ENCODE results near the gene TSPAN9.

TSPAN9 gene

DNA sequence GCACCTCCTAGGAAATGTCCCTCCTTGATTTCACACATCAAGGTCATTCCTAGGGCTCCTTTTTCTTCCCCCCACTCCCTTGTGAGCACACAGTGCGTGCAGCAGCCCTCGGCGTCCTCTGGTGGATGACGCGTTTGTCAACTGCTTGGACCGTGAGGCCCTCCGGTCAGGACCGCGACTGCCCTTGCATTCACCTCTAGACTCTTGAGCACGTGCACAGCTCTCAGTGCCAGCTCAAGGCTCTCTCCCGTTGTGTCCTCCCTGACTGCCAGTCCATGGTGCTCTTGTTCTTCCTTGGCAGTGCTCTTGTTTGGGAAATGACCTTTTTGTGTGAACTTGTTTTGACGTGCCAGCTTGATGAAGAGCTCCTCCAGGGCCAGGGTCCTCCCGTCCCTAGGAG is 67.9 kb downstream of the TSPAN9 start:
- no peak for DNase-seq

DNA sequence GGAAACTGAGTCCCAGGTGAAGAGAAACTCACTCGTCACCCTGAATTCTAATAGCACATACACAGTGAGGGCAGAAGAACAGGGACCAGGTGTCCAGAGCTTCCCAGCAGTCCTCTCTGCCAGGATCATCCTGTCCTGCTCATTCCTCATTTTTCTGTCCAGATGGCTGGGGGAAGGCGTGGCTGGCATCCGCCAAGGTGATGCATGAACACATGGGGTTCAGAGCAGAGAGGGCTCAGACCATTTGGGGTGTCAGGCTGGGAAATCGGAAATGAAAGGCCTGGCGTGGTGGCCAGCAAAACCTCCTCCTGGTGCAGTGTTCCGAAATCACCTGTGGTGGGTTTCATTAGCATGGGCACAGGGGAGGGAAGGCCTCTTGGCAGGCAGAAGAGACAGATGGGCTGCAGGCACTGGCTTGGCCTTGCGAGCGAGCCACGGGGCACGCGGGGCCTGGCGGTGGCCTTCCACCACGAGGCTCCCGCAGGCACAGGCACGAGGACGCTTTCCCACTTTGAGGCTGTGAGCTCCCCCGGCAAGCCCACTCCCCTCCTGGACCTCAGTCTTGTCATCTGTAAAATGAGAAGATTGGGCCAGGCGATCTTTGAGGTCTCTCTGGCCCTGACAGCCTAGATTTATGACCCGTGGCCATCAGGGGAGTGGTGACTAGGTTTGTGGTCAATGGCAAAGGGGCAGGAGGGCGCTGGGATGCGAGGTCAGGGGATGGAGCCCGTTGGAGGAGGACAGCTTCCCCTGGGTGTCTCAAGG is 68.5 kb downstream of the TSPAN9 start:
- DNase-seq = no peak

DNA sequence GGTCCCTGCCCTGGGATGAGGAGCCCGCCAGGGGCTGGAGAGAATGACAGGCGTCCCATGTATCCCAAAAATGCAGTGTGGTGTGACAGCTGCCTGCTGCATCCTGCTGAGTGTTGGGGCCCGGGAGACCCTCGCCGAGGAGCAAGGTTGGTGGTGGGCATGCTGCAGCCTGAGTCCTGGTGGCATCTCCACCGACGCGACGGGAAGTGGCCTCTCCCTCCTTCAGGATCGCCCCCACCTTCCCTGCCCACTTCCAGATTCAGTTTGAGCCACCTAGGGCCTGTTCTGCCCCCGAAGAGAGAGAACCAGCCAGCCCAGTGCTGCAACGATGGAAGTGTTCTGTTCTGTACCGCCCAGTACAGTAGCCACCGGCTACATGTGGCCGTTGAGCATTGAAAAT is 70.1 kb downstream of the TSPAN9 start:
- no peak for DNase-seq

DNA sequence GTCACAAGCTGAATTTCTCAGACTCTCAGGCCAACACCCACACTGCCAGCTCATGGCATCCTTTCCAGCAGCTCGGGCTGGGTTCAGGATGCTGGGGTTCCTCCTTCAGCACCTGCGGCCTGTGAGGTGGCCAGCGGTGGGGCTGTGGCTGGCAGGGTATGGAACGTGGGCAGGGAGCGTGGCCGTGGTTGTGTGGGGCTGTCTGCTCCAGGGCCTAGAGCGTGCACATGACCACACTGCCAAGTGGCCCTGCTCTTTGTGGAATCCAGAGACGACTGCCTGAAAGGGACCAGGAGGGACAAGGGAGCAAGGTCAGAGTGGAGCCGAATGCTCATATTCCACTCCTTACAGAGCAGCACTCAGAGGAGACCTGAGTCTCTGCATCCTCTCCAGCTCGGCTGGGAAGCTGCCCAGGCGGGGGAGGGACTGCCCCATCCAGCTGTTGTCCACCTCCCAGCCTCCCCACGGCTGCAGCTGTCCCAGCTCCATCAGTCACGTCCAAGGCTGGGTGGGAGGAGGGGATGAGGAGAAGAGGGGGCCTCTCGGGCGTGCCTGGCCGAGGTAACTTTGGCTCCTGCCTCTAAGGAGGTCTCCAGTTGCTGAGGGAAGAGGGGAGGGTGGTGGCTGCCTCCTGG is 71.3 kb downstream of the TSPAN9 start:
- DNase-seq = no peak

DNA sequence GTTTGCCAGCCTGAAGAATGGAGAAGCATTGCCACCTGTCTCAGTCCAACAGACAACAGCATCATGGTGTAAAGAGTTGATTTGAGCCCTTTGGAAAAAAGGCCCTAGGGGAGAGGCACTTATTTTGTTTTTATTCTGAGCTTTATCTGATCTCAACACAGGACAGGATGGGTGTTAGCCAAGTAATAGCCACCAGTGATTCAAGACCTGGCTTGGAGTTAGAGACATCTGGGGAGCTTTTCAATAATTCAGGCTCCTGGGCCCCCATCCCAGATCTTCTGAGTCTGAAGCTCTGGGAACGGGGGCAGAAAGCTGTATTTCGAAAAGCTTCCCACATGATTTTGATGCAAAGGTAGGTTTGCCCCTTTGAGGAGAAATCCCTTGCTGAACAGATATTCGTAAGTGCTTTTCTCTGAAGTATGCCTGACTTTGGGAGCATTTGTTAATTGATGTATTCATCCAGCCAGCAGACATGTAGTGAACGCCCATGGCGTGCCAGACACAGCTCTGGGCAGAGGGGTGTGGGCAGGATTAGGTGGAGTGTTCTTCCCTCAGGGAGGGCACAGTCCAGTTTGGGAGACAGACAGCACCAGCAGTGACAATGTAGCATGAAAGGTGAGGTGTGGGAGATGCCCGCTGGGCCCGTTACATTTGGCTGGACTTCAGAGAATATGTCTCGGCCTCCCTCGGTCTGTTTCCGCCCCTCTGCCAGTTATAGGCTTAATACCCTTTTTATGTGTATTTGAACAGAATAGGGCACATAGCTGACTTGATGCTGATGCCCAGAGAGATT is 72.5 kb downstream of the TSPAN9 start:
- DNase-seq = no peak

DNA sequence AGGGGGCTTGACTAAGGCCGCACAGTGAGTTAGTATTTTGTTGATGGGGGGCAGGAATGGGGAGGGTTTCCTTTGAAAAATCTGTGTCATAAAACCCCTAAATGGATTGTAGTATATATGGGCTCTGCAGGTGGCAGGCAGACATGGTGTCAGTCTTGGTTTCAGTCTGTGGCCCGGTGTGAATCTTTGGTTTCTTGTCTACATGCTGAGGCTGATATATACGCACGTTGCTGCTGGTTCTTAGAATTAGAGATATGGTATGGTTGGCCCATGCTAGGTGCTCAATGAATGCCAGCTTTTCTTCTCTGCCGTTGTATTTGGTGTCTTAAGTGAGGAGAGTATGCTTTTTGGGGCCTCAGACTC is 73.1 kb downstream of the TSPAN9 start:
- DNase-seq = no peak

DNA sequence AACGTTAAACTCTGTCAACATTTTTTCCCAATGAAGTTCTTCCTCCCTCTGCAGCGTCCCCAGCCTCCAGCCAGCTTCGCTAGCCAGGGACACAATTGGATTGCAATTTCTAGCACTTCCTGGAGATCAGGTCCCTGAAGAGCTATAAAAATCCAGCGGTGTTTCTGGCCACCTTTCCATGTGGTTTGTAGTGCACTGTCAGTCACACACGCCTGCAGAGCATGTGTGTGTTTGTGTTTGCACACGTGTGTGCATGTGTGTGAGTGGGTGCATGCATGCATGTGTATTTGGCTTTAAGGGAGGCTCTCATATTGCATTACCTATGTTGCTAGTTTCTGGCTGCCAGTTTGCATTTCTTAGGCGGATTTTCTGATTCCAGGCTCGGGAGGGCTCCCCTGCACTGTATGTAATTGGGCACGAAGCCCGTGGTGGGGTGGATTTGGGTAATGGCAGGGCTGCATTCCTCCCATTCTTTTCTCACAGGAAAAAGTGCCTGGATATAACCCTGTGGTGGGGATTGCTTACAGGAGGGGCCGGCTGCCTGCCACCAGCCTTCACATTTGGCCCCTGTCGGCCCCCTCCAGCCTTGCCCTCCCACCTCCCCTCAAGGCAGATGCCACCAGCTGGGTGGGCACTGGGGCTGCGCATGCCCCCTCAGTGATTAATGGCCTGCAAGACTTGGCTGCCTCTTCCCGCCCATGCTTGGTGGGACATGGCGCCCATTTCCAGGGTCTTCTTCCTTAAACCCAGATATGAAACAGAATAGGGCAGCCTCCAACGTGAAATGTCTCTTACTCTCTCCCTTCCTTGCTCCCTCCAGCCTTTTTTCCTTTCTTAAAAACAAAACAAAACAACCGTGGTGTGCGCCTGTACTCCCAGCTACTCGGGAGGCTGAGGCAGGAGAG is 74.0 kb downstream of the TSPAN9 start:
- DNase-seq = no peak

DNA sequence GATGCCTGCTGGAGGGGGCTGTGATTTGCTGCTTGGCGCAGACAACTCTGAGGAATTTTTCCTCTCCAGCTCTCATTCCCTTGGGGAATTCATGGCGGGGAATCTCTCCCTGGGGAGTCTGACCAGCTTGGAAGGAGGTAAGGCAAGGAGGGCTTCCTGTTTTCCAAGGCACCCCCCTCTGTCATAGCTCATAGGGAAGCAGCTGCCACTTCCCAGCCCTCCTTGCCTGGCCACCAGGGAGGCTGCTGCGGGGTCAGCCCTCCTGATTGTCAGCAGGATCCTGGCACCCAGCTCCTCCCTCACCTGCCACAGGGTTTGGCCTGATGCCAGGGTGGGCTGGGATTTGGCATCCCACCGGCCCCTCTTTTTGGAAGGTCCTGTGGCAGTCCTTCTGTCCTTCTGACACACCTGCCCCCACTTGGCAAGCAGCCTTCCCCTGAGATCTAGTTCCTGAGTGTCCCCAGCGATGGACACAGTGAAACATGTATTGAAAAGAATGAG is 74.9 kb downstream of the TSPAN9 start:
- no peak for DNase-seq

DNA sequence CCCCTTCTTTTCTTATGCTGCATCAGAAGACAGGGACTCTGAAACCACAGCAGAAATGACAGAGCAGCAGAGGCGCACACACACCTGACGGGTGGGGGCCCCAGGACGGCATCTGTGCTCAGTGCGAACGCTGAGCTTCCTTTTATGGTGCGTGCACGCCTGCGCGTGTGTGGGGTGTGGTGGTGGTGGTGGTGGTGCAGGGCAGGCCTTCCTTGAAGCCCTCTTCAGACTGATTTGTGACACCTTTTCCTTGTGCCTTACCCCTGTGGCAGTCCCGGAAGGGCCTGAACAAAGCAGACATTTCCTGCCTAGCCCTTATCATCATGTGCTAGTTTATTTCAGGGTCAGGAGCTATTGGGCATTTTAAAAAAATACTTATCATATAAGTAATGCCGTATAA is 75.7 kb downstream of the TSPAN9 start:
- DNase-seq = no peak

DNA sequence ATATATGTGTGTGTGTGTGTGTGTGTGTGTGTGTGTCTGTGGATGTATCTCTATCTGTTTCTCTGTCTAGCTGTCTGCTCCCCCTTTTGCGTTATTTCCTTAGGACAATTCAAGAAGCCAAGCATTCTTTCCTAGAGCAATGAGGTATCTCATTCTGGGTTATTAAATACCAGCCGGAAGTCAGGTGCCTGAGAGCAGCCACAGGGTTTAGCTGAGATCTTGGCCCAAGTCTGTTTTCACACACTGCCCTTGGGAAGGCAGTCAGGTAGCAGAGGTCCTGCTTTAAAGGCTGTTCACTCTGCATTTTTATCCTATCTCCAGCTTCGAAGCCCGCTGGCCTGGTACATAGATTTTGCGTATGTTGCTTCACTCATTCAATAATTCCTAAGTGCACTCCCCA is 76.8 kb downstream of the TSPAN9 start:
- DNase-seq = no peak

DNA sequence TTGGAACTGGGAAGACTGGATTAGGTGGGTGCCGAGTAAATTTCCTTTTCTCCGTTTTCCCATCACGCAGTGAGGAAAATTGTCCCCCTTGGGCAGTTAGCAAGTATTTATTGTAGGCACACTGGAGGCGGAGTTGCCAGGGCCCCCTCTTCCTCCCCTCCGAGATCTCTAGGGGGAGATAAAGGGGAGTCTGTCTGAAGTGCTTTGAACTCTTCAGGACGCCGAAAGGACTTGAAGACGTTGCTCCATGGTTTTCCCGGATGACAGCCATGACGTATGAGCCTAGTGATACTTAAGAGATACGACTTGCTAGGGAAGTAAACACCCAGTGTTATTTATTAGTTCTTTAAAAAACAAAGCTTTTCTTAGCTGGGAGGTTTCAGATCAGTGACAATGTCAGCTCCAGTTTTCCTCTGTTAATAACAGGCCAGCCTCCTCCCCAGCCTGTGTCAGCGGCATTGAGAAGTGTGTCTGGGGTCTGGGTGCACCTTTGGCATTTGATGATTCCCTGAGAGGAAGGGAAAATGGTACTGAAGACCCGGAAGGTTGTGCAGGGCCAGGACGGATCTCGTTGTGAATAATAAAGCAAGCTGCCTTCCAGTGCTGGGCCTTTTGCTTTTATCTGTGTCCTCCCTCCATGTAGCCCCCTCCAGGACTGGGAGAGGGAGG is 78.7 kb downstream of the TSPAN9 start:
- DNase-seq = no peak

DNA sequence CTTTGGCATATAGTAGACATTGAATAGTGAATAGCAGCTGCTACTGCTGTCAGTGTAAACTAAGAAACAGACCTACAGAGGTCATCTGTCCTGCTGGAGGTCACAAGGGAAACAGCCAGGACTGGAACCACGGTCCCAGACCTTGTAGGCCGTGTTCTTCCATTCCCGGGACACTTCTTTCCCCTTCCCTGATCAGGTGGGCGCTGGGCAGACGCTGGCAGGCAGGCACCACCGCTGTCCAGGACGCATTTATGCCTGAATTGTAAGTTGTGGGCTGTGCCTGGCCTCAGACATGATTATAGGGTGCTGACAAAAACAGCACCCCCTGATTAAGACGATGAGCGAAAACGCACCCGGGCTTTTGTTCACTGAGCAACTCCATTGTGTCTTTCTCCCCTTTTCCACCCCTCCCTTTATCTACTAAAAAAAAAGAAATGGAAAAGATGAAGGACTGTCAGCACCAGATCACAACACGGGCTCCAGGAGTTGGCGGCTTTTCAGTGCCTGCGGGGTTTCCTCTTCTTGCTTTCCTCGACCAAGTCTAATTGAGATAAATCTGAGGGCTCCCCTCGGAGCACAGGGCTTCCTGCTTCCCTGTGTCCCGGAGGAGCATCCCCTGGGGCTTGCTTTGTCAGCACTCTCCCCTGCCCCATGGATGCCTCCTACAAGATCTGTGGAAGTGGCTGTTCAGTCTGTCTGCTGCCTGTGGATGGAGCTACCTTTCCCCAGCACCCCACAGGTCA is 80.6 kb downstream of the TSPAN9 start:
- DNase-seq = no peak

DNA sequence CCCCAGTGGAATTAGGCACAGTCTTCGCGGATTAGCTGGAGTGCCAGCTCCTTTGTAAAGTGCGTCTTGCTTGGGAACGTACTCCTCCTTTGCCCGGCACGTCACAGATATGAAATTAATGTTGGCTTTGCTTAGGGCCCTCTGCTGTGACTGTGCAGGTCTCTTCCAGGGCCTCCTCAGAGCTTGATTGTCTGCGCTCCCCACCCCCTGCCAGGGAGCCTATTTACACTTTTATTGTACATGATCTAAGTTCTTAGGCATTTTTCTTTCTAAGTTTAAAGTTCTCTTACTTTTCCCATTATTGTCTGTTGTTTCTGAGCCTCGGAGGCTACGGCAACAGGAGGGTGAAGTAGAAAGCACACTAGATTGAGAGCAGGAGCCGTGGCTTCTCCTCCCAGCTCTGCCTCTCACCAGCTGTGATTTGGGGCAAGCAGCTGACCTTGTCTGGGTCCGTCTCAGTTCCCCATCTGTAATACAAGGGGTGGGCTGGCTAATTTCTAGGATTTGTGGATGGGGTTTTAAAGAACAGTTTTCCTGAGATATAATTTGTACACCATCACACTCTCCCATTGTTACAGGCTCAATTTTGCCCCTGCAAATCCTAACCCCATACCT is 81.8 kb downstream of the TSPAN9 start:
- no peak for DNase-seq

DNA sequence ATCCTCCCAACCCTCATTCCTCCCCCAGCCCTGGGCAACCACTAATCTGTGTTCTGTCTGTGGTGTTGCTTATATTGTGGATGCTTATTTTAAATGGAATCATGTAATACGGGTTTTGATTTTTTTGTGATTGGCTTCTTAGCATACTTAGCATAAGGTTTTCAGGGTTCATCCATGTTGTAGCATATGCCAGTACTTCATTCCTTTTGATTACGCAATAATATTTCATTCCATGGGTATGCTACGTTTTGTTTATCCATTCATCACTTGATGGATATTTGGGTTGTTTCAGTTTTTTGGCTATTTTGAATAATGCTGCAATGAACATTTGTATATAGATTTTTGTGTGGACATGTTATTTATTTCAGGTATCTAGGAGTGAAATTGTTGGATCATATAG is 82.9 kb downstream of the TSPAN9 start:
- no peak for DNase-seq

DNA sequence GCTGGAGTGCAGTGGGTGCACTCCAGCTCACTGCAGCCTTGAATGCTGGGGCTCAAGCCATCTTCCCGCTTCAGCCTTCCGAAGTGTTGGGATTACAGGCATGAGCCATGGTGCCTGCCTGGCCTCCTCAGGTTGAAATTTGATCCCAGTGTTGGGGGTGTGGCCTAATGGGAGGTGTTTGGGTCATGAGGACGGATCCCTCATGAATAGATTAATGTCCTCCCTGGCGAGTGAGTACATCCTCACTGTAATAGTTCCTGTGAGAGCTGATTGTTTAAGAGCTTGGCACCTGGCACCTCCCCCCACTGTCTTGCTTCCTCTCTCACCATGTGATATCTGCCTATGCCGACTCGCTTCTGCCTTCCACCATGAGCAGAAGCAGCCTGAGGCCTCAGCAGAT is 84.7 kb downstream of the TSPAN9 start:
- DNase-seq = peak; percentile 55

DNA sequence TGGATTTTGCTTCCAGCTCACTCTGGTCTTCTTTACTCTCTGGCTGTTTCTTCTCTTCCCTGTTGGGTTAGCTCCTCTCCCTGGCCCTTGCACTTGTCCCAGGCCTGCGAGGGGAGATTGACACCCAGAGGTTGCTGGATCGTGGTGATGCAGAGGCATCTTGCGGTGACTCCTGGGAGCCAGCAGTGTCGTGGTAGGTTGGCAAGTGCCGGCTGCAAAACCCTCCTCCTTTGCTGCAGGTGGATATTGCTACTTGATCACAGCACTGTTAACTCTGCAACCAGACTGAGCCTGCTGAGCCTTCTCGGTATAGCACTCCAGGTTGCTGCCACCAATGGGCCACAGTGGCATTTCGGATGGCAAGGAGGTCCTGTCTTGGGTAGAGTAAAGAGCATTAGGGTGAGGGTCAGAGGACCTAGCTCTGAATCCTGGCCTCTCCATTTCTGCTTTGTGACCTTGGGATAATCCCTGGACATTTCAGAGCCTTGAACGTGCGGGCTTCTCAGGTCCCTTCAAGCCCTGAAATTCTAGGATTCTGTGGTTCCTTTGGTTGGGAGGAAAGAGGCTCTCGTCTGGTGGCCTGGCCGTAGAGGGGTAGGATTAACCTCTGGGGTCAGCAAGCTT is 87.4 kb downstream of the TSPAN9 start:
- DNase-seq = peak; percentile 36

DNA sequence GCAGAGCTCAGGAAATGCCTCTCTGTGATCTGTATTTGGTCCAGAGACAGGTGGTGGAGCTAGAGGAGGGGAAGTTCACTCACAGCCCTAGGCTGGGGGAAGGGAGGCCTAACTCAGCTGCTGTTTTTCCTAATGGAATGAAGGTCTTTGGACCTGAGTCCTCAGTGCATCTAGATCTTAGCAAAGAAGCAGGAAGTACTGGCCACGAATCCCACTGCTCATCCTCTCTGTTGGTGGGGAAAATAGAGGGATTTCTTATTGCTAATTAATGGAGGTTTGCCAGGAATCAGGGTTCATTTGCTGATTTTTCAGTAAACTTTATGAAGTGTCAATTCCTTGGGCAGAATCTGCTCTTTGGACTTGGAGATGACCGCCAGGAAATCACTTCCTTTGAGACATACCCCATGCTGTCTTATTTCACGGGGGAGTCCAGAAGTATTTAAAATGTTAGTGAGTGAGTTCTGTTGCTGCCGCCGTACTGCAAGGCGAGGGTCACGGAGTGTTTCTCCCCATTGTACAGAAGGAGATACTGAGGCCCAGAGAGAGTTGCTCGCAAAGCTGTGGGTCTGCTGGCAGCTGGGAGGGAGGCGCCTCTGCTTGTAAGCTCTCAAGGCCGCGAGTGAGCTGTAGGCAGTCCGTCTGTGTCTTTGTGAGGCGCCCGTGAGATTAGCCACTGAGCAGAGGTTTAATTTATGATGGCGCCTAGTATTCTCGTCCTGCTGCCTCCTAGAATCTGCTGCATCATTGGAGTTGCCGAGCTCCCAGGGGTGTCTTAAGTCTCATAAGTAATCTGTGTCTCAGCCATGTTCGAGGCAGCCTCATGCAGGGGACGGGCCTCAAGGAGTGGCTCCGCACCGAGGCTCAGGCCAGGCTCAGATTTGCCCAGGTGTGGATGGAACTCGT is 88.2 kb downstream of the TSPAN9 start:
- DNase-seq = no peak

DNA sequence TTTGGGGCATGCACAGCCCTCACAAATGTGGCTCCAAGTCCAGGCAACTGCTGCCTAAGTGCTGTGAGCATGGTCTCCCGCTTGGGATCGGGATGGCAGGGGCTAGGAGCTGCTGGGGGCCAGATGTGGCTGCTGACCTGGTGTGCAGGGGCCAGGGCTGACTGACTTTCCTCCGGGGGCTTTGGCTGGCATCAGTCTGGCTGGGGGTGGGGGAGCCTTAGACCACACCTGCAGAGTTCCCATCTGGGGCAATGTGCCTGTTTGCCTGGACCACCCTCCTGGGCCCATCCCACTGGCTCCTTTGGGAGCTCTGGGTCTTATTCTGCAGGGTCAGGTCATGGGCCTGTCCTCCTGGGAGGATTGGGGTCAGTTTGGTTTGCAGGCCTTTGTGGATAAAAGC is 90.5 kb downstream of the TSPAN9 start:
- no peak for DNase-seq

Data from NCI-H510A (cell line).